ENCODE data around the gene NPDC1. TPM values are rescaled to one million over a fixed set of nuclear protein-coding genes. Genes with fewer than 3 reads are reported as not detected.

The NPDC1 gene
- total RNA-seq, 3 donors from 2014 or later: 21.9 to 63.9 (median 63.1) TPM

DNA sequence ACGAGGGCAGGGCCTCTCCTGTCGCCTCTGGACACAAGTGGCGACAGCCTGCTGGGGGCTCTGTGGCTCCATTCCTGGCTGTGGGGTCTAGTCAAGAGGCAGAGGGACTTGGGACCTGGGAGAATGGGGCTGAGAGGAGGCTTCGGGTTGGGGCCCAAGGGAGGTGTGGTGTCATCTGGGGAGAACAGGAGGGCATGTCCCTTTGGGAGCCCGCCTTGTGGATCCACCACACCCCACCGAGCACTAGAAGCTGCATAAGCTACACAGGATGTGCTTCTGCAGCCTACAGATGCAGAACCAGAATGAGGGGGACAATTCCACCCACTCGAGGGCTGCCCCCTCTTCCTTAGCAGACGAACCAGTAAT is 36.9 kb upstream of the NPDC1 start:
- intact Hi-C loops (cut with DNase I; ENCODE audit: low total_unique reads): loop anchor here (5.0 kb wide), 1 partner anchor 276 kb away; the partner anchor contains the start of gene RABL6
- H3K9me3 ChIP-seq: no peaks in the 10 kb centered on the region
- peaks cover 8% of the 10 kb centered on the region for H3K36me3 ChIP-seq
- no peak for DNase-seq (ENCODE audit: low spot score in 2 of 2)
- H3K4me3 ChIP-seq: no peak overlapping the region
- peak overlapping the region in 1 of 2 donors; percentile 74 for H3K27ac ChIP-seq
- peaks cover 11 to 12% of the 10 kb centered on the region in 2 donors for H3K4me1 ChIP-seq
- H3K27me3 ChIP-seq: no peaks in the 10 kb centered on the region
- TF ChIP-seq, protein P1, sequence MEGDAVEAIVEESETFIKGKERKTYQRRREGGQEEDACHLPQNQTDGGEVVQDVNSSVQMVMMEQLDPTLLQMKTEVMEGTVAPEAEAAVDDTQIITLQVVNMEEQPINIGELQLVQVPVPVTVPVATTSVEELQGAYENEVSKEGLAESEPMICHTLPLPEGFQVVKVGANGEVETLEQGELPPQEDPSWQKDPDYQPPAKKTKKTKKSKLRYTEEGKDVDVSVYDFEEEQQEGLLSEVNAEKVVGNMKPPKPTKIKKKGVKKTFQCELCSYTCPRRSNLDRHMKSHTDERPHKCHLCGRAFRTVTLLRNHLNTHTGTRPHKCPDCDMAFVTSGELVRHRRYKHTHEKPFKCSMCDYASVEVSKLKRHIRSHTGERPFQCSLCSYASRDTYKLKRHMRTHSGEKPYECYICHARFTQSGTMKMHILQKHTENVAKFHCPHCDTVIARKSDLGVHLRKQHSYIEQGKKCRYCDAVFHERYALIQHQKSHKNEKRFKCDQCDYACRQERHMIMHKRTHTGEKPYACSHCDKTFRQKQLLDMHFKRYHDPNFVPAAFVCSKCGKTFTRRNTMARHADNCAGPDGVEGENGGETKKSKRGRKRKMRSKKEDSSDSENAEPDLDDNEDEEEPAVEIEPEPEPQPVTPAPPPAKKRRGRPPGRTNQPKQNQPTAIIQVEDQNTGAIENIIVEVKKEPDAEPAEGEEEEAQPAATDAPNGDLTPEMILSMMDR (IDR thresholded peaks at IDR 0.05): no peak
- TF ChIP-seq POLR2AphosphoS5 (IDR thresholded peaks at IDR 0.05): no peak
- no peak for TF ChIP-seq POLR2A (IDR thresholded peaks at IDR 0.05)

DNA sequence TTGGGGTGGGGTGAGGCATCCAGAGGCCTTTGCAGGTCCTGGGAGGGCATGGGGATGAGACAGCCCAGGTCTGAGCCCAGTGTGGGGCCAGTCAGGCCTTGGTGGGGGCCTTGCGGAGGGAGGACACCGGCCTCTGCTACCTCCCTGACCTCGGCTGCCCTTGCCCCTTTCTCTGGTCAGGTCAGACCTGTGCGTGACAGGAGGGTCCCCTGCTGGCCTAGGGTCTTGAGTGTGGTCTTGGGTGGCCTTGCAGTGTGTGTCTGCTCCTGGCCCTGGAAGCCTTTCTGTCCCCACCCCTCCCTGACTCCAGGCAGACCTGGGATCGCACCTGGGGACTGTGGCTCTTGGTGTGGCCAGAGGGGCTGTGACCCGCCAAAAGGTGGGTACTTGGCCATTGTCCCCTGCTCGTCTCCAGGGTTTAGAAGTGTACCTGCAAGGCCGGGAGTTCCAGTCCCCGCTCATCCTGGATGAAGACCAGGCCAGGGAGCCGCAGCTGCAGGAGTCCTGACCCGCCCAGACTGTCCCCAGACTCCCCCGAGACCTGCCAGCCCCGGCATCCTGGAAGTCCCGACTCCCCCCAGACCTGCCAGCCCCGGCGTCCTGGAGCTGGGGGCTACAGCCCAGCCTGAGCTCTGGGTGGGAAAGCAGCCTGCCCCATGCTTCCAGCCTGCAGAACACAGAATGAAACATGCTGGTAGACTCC is 36.4 kb upstream of the NPDC1 start:
- no peak for DNase-seq (ENCODE audit: low spot score in 2 of 2)
- TF ChIP-seq, protein P1 (IDR thresholded peaks at IDR 0.05): no peak
- TF ChIP-seq POLR2AphosphoS5 (IDR thresholded peaks at IDR 0.05) (no peak), POLR2A (IDR thresholded peaks at IDR 0.05) (no peak)
- H3K27me3 ChIP-seq: no peaks in the 10 kb centered on the region
- intact Hi-C loops (cut with DNase I; ENCODE audit: low total_unique reads): loop anchor here (5.0 kb wide), 1 partner anchor 275 kb away; the partner anchor contains the start of gene RABL6
- peak overlapping the region in 1 of 2 donors; percentile 74 for H3K27ac ChIP-seq
- H3K9me3 ChIP-seq: no peaks in the 10 kb centered on the region
- peaks cover 8% of the 10 kb centered on the region for H3K36me3 ChIP-seq
- peaks cover 6 to 11% of the 10 kb centered on the region in 2 donors for H3K4me1 ChIP-seq
- H3K4me3 ChIP-seq: no peak overlapping the region

DNA sequence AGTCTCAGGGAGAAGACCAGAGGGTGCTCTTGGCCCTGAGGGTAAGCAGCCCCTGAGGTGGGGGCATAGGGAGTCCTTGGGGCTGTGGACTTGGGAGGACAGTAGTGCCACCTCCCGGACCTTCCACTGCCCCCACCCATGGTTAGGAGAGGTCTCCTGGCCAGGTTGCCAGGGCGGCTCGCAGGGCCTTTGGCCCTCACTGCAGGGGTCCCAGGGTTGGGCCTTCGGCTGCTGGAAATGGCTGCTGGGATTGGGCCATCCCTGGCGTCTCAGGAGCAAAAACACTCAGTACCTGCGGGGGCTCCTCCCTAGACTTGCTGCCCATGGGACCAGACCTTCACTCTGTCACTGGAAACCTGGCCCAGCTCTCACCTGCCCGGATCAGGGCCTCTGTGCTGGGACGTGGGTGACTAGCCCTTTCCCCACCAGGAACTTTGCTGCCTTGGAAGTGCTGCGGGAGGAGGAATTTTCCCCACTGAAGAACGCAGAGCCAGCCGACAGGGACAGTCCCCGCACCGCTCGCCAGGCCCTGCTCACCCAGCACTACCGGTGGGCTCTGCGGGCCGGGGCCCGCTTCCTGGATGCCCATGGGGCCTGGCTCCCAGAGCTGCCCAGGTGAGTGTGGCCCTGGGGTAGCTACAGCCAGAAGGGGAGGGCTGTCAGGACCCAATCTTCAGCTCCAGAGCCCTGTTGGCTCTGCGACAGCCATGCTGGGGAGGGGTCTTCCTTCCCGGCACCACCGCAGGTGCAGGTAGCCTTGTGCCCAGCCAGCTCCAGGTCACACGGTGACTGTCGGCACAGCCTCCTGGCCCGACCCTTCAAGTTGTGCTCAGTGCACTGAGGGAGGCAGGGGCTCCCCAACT is 34.5 kb upstream of the NPDC1 start:
- H3K36me3 ChIP-seq: peaks cover 8% of the 10 kb centered on the region
- TF ChIP-seq, protein P1 (IDR thresholded peaks at IDR 0.05): no peak
- TF ChIP-seq POLR2A (IDR thresholded peaks at IDR 0.05) (no peak), POLR2AphosphoS5 (IDR thresholded peaks at IDR 0.05) (no peak)
- intact Hi-C loops (cut with DNase I; ENCODE audit: low total_unique reads): loop anchor here (5.0 kb wide), 1 partner anchor 273 kb away; the partner anchor contains the start of gene RABL6
- no peaks in the 10 kb centered on the region for H3K9me3 ChIP-seq
- H3K4me3 ChIP-seq: no peak overlapping the region
- H3K27me3 ChIP-seq: no peaks in the 10 kb centered on the region
- no peak for DNase-seq (ENCODE audit: low spot score in 2 of 2)
- no peak overlapping the region for H3K27ac ChIP-seq
- peaks cover 5 to 10% of the 10 kb centered on the region in 2 donors for H3K4me1 ChIP-seq

DNA sequence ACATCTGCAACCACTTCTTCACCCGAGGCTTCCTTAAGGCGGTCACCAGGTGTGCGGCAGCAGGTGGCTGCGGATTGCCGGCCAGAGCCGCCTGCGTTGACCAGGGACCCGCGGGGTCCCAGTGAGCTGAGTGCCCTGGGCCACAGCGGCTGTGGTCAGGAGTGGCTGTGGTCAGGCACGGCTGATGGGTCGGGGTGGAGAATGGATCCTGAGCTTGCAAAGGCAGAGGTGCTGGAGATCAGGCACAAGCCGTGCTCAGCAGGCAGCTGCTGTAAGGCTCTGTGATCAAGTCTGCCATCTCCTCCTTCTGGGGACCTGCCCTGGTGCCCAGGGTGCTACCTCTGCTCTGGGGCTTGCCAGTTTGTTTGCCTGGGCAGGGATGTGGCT is 33.4 kb upstream of the NPDC1 start:
- Histone ChIP-seq H3K27me3 (no peaks in the 10 kb centered on the region), H3K9me3 (no peaks in the 10 kb centered on the region), H3K4me1 (peaks cover 5 to 8% of the 10 kb centered on the region in 2 donors), H3K4me3 (no peak overlapping the region), H3K36me3 (peaks cover 8% of the 10 kb centered on the region), H3K27ac (no peak overlapping the region)
- intact Hi-C loops (cut with DNase I; ENCODE audit: low total_unique reads): no loop called here
- no peak for DNase-seq (ENCODE audit: low spot score in 2 of 2)
- TF ChIP-seq POLR2A (IDR thresholded peaks at IDR 0.05) (no peak), POLR2AphosphoS5 (IDR thresholded peaks at IDR 0.05) (no peak)
- TF ChIP-seq, protein P1 (IDR thresholded peaks at IDR 0.05): no peak

Data from breast epithelium (tissue), 4 donors.